SK-N-MC (cell line): ENCODE measurements around the gene CAGE1.

Experiments used
- EZH2 ChIP-seq: fragments of 200-600 bp; sonication (generic); IDR thresholded peaks from one replicate; pipeline ENCODE4 v1.6.1; 2017; ENCODE audit warnings: antibody characterized with exemption
- FOXP2 ChIP-seq: optimal IDR thresholded peaks from 2 replicates; pipeline ENCODE3; 2011; ENCODE audit warnings: mild to moderate bottlenecking, moderate library complexity; ENCODE audit not compliant: insufficient read depth; ENCODE audit errors: extremely low read length, control extremely low read depth
- POLR2AphosphoS5 ChIP-seq: IDR thresholded peaks from 2 replicates; pipeline ENCODE4 v1.6.1; 2012; ENCODE audit warnings: mild to moderate bottlenecking, low read depth, low read length, borderline replicate concordance

- TF ChIP-seq EZH2 (no peak), POLR2AphosphoS5 (no peak), FOXP2 (no peak)
Observed at GRCh38 chr6:7290079-7290478, 99.5 kb downstream of the CAGE1 start.
